SK-N-SH treated with all-trans-retinoic acid at 6 μM for 48 hours (cell line): ENCODE results near the gene MCM10.

Source experiments
- ATAC-seq: fragments of 200-7000 bp; cut with Tn5 transposase; 3 replicates; pipeline ENCODE4 v1.9.1; 2020; ENCODE audit warnings: mild to moderate bottlenecking, moderate library complexity
- BACH2 ChIP-seq: fragments of 250-450 bp; sonication (Bioruptor Pico); IDR thresholded peaks from 2 replicates; pipeline ENCODE4 v1.9.0; 2021; ENCODE audit warnings: mild to moderate bottlenecking, borderline replicate concordance
- CSDC2 ChIP-seq: fragments of 250-450 bp; sonication (Bioruptor Pico); IDR thresholded peaks from 2 replicates; pipeline ENCODE4 v1.5.0; 2020; ENCODE audit warnings: mild to moderate bottlenecking, moderate library complexity
- ESRRG ChIP-seq: fragments of 250-450 bp; sonication (Bioruptor Pico); IDR thresholded peaks from 2 replicates; pipeline ENCODE4 v1.6.1; 2021; ENCODE audit warnings: mild to moderate bottlenecking
- GLIS3 ChIP-seq: fragments of 250-450 bp; sonication (Bioruptor Pico); IDR thresholded peaks from 2 replicates; pipeline ENCODE4 v1.5.0; 2020; ENCODE audit warnings: mild to moderate bottlenecking, moderate library complexity
- ISL1 ChIP-seq: fragments of 250-450 bp; sonication (Bioruptor Pico); IDR thresholded peaks from 2 replicates; pipeline ENCODE4 v2.1.2; 2022; ENCODE audit warnings: mild to moderate bottlenecking, moderate library complexity
- OSR1 ChIP-seq: fragments of 250-450 bp; sonication (Bioruptor Pico); IDR thresholded peaks from 2 replicates; pipeline ENCODE4 v1.8.0; 2022; ENCODE audit warnings: moderate library complexity, mild to moderate bottlenecking, inconsistent platforms
- PPARA ChIP-seq: fragments of 250-450 bp; sonication (Bioruptor Pico); IDR thresholded peaks from 2 replicates; pipeline ENCODE4 v1.5.0; 2020; ENCODE audit warnings: mild to moderate bottlenecking, borderline replicate concordance
- RARB ChIP-seq: fragments of 250-450 bp; sonication (Bioruptor Pico); IDR thresholded peaks from 2 replicates; pipeline ENCODE4 v1.8.0; 2021; ENCODE audit warnings: mild to moderate bottlenecking, moderate library complexity
- SNAI2 ChIP-seq: fragments of 250-450 bp; sonication (Bioruptor Pico); IDR thresholded peaks from 2 replicates; pipeline ENCODE4 v1.5.0; 2020; ENCODE audit warnings: mild to moderate bottlenecking, moderate library complexity
- TCF4 ChIP-seq: fragments of 250-450 bp; sonication (Bioruptor Pico); IDR thresholded peaks from 2 replicates; pipeline ENCODE4 v1.8.0; 2021; ENCODE audit warnings: mild to moderate bottlenecking, moderate library complexity, borderline replicate concordance
- TOX ChIP-seq: fragments of 250-450 bp; sonication (Bioruptor Pico); IDR thresholded peaks from 2 replicates; pipeline ENCODE4 v1.8.0; 2021; ENCODE audit warnings: mild to moderate bottlenecking, moderate library complexity, borderline replicate concordance
- ZC3H10 ChIP-seq: fragments of 250-450 bp; sonication (Bioruptor Pico); IDR thresholded peaks from 2 replicates; pipeline ENCODE4 v1.5.1; 2021; ENCODE audit warnings: mild to moderate bottlenecking, moderate library complexity
- ZNF565 ChIP-seq: fragments of 450-650 bp; formaldehyde crosslinking; conservative IDR thresholded peaks from 2 replicates; pipeline ENCODE4 v1.5.0; 2020; ENCODE audit warnings: low read depth, mild to moderate bottlenecking, moderate library complexity
- ZNF70 ChIP-seq: fragments of 450-650 bp; formaldehyde crosslinking; IDR thresholded peaks from 2 replicates; pipeline ENCODE4 v1.5.0; 2020; ENCODE audit warnings: mild to moderate bottlenecking, moderate library complexity
- ZNF8 ChIP-seq: fragments of 450-650 bp; formaldehyde crosslinking; IDR thresholded peaks from 2 replicates; pipeline ENCODE4 v1.5.0; 2020; ENCODE audit warnings: mild to moderate bottlenecking, moderate library complexity
- TF ChIP-seq, protein P1 (sequence below): fragments of 250-450 bp; sonication (Bioruptor Pico); IDR thresholded peaks from 2 replicates; pipeline ENCODE4 v1.5.1; 2021; ENCODE audit warnings: mild to moderate bottlenecking, moderate library complexity
- TF ChIP-seq, protein P2 (sequence below): fragments of 250-450 bp; sonication (Bioruptor Pico); IDR thresholded peaks from 2 replicates; pipeline ENCODE4 v1.5.0; 2020; ENCODE audit warnings: mild to moderate bottlenecking, moderate library complexity
- TF ChIP-seq, protein P3 (sequence below): fragments of 250-450 bp; sonication (Bioruptor Pico); IDR thresholded peaks from 2 replicates; pipeline ENCODE4 v1.8.0; 2020; ENCODE audit warnings: mild to moderate bottlenecking, moderate library complexity, borderline replicate concordance
- TF ChIP-seq, protein P4 (sequence below): fragments of 250-450 bp; sonication (Bioruptor Pico); IDR thresholded peaks from 2 replicates; pipeline ENCODE4 v1.5.1; 2020; ENCODE audit warnings: low read depth, mild to moderate bottlenecking, moderate library complexity
- TF ChIP-seq, protein P5 (sequence below): fragments of 250-450 bp; sonication (Bioruptor Pico); IDR thresholded peaks from 2 replicates; pipeline ENCODE4 v1.8.0; 2021; ENCODE audit warnings: low read depth, mild to moderate bottlenecking, moderate library complexity, borderline replicate concordance

Gene MCM10

DNA sequence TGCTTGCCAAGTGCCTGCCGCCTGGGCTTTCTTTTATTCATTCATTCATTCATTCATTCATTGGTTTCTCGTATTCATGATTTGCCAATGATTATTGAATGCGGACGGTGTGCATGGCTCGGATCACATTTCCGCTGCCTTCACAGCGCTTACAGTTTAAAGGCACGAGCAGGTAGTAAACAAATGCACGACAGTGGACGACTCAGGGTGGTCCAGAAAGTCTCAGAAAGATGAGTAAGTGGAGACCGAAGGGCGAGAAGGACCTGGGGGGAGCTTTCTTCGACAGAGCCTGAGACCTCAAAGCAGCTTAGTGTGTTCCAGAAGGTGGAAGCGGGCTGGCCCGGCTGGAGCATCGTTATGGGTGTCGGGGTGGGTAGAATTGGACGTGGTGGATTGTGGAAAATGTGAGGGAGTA lies 506 bp downstream of the MCM10 start (continued):
- no peak for TF ChIP-seq GLIS3
- TF ChIP-seq, protein P1, sequence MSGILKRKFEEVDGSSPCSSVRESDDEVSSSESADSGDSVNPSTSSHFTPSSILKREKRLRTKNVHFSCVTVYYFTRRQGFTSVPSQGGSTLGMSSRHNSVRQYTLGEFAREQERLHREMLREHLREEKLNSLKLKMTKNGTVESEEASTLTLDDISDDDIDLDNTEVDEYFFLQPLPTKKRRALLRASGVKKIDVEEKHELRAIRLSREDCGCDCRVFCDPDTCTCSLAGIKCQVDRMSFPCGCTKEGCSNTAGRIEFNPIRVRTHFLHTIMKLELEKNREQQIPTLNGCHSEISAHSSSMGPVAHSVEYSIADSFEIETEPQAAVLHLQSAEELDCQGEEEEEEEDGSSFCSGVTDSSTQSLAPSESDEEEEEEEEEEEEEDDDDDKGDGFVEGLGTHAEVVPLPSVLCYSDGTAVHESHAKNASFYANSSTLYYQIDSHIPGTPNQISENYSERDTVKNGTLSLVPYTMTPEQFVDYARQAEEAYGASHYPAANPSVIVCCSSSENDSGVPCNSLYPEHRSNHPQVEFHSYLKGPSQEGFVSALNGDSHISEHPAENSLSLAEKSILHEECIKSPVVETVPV (CRISPR knock-in tag): no peak

DNA sequence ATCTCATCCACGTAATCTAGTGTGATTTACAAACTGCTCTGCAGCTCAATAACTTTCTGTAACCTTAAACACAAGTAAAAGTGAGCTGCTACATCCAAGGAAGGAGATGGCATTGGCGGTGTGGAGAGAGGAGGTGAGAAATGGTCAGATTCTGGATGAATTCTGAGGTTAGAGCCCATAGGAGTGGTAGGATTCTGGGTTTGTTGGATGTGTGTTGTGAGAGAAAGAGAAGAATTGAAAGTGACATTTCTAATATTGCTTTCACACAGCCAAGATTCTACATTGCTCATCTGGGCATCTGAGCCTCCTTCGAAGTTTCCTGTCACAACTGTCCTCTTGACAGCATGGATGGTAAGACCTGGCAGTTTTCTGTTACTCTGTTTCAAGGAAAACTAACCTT lies 2.5 kb downstream of the MCM10 start:
- ATAC-seq: no peak

DNA sequence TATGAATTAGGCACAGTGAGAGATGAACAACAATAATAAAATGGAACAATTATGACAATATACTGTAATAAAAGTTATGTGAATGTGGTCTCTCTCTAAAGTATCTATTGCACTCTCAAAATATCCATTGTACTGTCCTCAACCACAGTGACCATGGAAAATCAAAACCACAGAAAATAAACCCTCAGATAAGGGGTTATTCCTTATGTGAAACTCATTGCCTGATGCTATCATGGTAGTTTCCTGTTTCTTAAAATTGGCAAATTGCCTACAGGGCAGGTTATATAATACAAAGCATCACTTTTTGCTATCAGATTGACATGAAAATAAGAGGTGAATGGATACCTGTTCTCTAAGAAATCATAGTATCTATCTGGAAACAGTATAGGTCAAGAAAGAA lies 3.8 kb downstream of the MCM10 start:
- TF ChIP-seq OSR1 (CRISPR knock-in tag): no peak
- no peak for TF ChIP-seq CSDC2 (CRISPR knock-in tag)
- TF ChIP-seq RARB (CRISPR knock-in tag): no peak
- TF ChIP-seq ZC3H10 (CRISPR knock-in tag): no peak
- TF ChIP-seq TCF4 (CRISPR knock-in tag): no peak
- TF ChIP-seq ZNF70 (CRISPR knock-in tag): no peak
- ATAC-seq: no peak

More for the DNA sequence above, 2.5 kb downstream of the MCM10 start:
- TF ChIP-seq RARB (CRISPR knock-in tag) (no peak), PPARA (CRISPR knock-in tag) (no peak), ZNF70 (CRISPR knock-in tag) (no peak)

DNA sequence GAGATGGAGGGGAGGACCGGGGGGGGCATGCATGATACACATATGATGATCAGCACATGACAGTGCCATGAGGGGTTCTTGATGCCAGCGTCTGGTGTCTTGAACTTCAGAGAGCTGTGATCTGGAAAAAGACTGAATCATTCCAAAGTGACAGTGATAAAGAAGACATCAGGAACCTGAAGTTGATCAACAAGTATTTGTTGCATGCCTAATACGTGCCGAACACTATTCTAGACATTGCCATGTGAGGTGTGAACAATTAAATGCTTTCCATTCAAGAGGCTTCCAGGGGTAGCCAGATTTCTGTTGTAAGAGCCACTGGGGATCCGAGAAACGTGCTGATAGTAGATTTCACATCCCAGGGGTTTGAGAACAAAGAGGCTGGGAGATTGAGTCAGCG lies 6.2 kb downstream of the MCM10 start:
- TF ChIP-seq, protein P2, sequence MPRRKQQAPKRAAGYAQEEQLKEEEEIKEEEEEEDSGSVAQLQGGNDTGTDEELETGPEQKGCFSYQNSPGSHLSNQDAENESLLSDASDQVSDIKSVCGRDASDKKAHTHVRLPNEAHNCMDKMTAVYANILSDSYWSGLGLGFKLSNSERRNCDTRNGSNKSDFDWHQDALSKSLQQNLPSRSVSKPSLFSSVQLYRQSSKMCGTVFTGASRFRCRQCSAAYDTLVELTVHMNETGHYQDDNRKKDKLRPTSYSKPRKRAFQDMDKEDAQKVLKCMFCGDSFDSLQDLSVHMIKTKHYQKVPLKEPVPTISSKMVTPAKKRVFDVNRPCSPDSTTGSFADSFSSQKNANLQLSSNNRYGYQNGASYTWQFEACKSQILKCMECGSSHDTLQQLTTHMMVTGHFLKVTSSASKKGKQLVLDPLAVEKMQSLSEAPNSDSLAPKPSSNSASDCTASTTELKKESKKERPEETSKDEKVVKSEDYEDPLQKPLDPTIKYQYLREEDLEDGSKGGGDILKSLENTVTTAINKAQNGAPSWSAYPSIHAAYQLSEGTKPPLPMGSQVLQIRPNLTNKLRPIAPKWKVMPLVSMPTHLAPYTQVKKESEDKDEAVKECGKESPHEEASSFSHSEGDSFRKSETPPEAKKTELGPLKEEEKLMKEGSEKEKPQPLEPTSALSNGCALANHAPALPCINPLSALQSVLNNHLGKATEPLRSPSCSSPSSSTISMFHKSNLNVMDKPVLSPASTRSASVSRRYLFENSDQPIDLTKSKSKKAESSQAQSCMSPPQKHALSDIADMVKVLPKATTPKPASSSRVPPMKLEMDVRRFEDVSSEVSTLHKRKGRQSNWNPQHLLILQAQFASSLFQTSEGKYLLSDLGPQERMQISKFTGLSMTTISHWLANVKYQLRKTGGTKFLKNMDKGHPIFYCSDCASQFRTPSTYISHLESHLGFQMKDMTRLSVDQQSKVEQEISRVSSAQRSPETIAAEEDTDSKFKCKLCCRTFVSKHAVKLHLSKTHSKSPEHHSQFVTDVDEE (CRISPR knock-in tag): no peak
- TF ChIP-seq ZNF565 (CRISPR knock-in tag) (no peak), BACH2 (CRISPR knock-in tag) (no peak), ISL1 (CRISPR knock-in tag) (no peak)
- ATAC-seq: no peak

DNA sequence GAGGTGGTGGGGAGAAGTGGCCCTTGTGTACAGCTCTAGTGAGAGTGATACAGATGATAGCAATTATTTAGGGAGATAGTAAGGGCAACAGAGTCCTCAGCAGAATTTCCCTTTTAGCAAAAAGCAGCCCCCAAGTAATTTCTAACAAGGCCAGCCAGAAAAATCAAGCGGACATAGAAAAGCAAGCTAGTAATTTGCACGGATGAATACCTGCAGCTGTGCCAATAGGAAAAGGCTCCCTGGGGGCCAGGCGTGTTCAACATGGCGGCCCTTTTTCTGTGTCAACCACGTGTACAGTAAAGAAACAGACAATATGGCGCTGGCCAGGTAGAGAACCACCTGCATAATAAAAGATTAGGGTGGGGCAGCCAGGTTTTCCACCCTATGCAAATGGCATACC lies 7.4 kb downstream of the MCM10 start:
- ATAC-seq: no peak
- TF ChIP-seq OSR1 (CRISPR knock-in tag): no peak
- no peak for TF ChIP-seq ZNF565 (CRISPR knock-in tag)

DNA sequence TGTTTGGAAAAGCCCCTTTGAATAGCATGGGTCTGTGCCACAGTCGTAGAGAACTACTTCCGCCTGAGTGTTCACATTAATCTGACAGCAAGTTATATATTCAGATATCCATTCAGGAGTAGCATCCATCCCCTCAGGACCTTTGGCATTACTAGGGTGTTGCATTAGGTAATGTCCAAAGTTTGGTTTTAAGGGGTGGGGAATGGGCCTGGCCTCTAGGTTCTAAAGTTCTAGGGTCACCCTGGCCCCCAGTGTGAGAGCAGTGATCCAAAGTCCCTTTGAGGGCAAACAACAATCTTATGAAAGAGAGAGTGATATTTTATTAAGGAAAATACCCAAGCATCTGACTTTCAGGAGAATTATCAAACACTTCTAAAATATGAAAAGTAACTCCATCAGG lies 12.3 kb downstream of the MCM10 start:
- no peak for ATAC-seq
- TF ChIP-seq SNAI2 (CRISPR knock-in tag): no peak
- TF ChIP-seq ZNF565 (CRISPR knock-in tag): no peak
- TF ChIP-seq ZNF70 (CRISPR knock-in tag): no peak
- TF ChIP-seq OSR1 (CRISPR knock-in tag): no peak
- TF ChIP-seq, protein P3, sequence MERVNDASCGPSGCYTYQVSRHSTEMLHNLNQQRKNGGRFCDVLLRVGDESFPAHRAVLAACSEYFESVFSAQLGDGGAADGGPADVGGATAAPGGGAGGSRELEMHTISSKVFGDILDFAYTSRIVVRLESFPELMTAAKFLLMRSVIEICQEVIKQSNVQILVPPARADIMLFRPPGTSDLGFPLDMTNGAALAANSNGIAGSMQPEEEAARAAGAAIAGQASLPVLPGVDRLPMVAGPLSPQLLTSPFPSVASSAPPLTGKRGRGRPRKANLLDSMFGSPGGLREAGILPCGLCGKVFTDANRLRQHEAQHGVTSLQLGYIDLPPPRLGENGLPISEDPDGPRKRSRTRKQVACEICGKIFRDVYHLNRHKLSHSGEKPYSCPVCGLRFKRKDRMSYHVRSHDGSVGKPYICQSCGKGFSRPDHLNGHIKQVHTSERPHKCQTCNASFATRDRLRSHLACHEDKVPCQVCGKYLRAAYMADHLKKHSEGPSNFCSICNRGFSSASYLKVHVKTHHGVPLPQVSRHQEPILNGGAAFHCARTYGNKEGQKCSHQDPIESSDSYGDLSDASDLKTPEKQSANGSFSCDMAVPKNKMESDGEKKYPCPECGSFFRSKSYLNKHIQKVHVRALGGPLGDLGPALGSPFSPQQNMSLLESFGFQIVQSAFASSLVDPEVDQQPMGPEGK (CRISPR knock-in tag): no peak
- no peak for TF ChIP-seq BACH2 (CRISPR knock-in tag)
- no peak for TF ChIP-seq ZC3H10 (CRISPR knock-in tag)
- TF ChIP-seq, protein P4, sequence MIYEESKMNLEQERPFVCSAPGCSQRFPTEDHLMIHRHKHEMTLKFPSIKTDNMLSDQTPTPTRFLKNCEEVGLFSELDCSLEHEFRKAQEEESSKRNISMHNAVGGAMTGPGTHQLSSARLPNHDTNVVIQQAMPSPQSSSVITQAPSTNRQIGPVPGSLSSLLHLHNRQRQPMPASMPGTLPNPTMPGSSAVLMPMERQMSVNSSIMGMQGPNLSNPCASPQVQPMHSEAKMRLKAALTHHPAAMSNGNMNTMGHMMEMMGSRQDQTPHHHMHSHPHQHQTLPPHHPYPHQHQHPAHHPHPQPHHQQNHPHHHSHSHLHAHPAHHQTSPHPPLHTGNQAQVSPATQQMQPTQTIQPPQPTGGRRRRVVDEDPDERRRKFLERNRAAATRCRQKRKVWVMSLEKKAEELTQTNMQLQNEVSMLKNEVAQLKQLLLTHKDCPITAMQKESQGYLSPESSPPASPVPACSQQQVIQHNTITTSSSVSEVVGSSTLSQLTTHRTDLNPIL (CRISPR knock-in tag): no peak
- TF ChIP-seq GLIS3: no peak
- TF ChIP-seq ZNF8 (CRISPR knock-in tag): no peak
- TF ChIP-seq, protein P2 (CRISPR knock-in tag): no peak
- TF ChIP-seq, protein P5, sequence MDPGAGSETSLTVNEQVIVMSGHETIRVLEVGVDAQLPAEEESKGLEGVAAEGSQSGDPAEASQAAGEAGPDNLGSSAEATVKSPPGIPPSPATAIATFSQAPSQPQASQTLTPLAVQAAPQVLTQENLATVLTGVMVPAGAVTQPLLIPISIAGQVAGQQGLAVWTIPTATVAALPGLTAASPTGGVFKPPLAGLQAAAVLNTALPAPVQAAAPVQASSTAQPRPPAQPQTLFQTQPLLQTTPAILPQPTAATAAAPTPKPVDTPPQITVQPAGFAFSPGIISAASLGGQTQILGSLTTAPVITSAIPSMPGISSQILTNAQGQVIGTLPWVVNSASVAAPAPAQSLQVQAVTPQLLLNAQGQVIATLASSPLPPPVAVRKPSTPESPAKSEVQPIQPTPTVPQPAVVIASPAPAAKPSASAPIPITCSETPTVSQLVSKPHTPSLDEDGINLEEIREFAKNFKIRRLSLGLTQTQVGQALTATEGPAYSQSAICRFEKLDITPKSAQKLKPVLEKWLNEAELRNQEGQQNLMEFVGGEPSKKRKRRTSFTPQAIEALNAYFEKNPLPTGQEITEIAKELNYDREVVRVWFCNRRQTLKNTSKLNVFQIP (CRISPR knock-in tag): no peak
- TF ChIP-seq RARB (CRISPR knock-in tag): no peak
- no peak for TF ChIP-seq TOX (CRISPR knock-in tag)
- no peak for TF ChIP-seq ESRRG (CRISPR knock-in tag)
- no peak for TF ChIP-seq ISL1 (CRISPR knock-in tag)
